HG03139 (cell line): Measurements from ENCODE around the gene ANKS1A.
"Not testable (repeated sequence)": the region's sequence is repeated elsewhere in the genome, so short reads cannot be mapped to it uniquely, and the experiment has no call there.

ENCODE experiments used
- ATAC-seq: cut with Tn5 transposase; IDR thresholded peaks from one replicate; pipeline ENCODE4 v1.9.1; 2021; ENCODE audit not compliant: unreplicated experiment

Gene ANKS1A

GRCh38 chr6:35092362-35093117, 203.5 kb downstream of the ANKS1A start:
- no peak for ATAC-seq

- no peak for ATAC-seq
These were observed 204.0 kb downstream of the ANKS1A start for GRCh38 chr6:35093118-35093445.

- ATAC-seq: no peak
These were observed 204.7 kb downstream of the ANKS1A start for GRCh38 chr6:35093783-35094182.

GRCh38 chr6:35094183-35094582, 205.1 kb downstream of the ANKS1A start:
- ATAC-seq: no peak

- ATAC-seq: no peak
These were observed 207.2 kb downstream of the ANKS1A start for GRCh38 chr6:35096129-35096862.

- no peak for ATAC-seq
These were observed 210.1 kb downstream of the ANKS1A start for GRCh38 chr6:35099116-35099515.

GRCh38 chr6:35105078-35105477, 216.0 kb downstream of the ANKS1A start:
- no peak for ATAC-seq

GRCh38 chr6:35106061-35106460, 217.0 kb downstream of the ANKS1A start:
- ATAC-seq: not testable (repeated sequence)

GRCh38 chr6:35107208-35107607, 218.2 kb downstream of the ANKS1A start:
- ATAC-seq: not testable (repeated sequence)

- ATAC-seq: not testable (repeated sequence)
These were observed 218.7 kb downstream of the ANKS1A start for GRCh38 chr6:35107761-35108160.

GRCh38 chr6:35108309-35108885, 219.3 kb downstream of the ANKS1A start:
- no peak for ATAC-seq

- no peak for ATAC-seq
These were observed 231.7 kb downstream of the ANKS1A start for GRCh38 chr6:35120746-35121145.

- ATAC-seq: no peak
These were observed 235.3 kb downstream of the ANKS1A start for GRCh38 chr6:35124356-35124755.

GRCh38 chr6:35128042-35128441, 239.0 kb downstream of the ANKS1A start:
- ATAC-seq: no peak

- ATAC-seq: no peak
These were observed 239.4 kb downstream of the ANKS1A start for GRCh38 chr6:35128496-35128895.

GRCh38 chr6:35136185-35136584, 247.1 kb downstream of the ANKS1A start:
- ATAC-seq: no peak

- ATAC-seq: not testable (repeated sequence)
These were observed 249.1 kb downstream of the ANKS1A start for GRCh38 chr6:35138191-35138590.

- ATAC-seq: no peak
These were observed 250.4 kb downstream of the ANKS1A start for GRCh38 chr6:35139470-35139869.

GRCh38 chr6:35139924-35140638, 251.0 kb downstream of the ANKS1A start:
- ATAC-seq: no peak

GRCh38 chr6:35140639-35141006, 251.6 kb downstream of the ANKS1A start:
- ATAC-seq: no peak
